ENCODE data around the gene CEP72. TPM values are rescaled to one million over a fixed set of nuclear protein-coding genes. Genes with fewer than 3 reads are reported as not detected.

Gene CEP72
- total and polyA plus RNA-seq, 10 of the 15 experiments (the other 5 are each of a cell fraction or from before 2014, with no cell fraction given), result 0.35 to 13.5 (median 8.3) TPM

- ChIA-PET POLR2A (no interaction called here), CTCF (no interaction called here), RAD21 (ENCODE audit: unreplicated experiment) (no interaction called here), SMC1A (ENCODE audit: uncharacterized antibody, unreplicated experiment) (no interaction called here)
- in situ Hi-C loops (cut with MboI) (no loop called here), intact Hi-C loops (cut with micrococcal nuclease; ENCODE audit: unreplicated experiment) (no loop called here)
- no peaks in the 10 kb centered on the region; the same call in 2 of the 3 replicates for H3K9me3 ChIP-seq (replicated peaks; ENCODE audit: control insufficient read depth, insufficient read depth, low read length)
- no peak overlapping the region for H2AFZ ChIP-seq (ENCODE audit: control insufficient read depth, low read depth, low read length)
- BruUV-seq (replicated peaks), result no TSS peak
- 95% methylated on average over 36 of the region's 38 CpGs for WGBS (ENCODE audit: insufficient coverage, insufficient replicate concordance, low lambda C conversion rate, missing lambda C conversion rate)
- DNase-seq (ENCODE audit: low read depth, low spot score) (no peak), ATAC-seq (no peak), FAIRE-seq (no peak)
- H3K4me1 ChIP-seq (ENCODE audit: control insufficient read depth, insufficient read depth, low read length), result no peaks in the 10 kb centered on the region
- no peaks in the 10 kb centered on the region for H3K27me3 ChIP-seq (replicated peaks in 1 of 2; ENCODE audit: control insufficient read depth in 2 of 2, insufficient read depth in 2 of 2, low read length in 1 of 2)
- H3K79me2 ChIP-seq (ENCODE audit: control insufficient read depth, insufficient read depth, low read length), result no peaks in the 10 kb centered on the region
- peaks cover 11 to 18% of the 10 kb centered on the region in 2 experiments; a peak in 3 of 4 replicates for H3K36me3 ChIP-seq (ENCODE audit: control insufficient read depth in 2 of 2, insufficient read depth in 2 of 2, low read length in 1 of 2)
- H3K27ac ChIP-seq (ENCODE audit: control insufficient read depth, insufficient read depth), result no peak overlapping the region
- no peak for TF ChIP-seq RB1 (IDR thresholded peaks at IDR 0.05; ENCODE audit: borderline replicate concordance)
- H3K4me2 ChIP-seq (ENCODE audit: control insufficient read depth, insufficient read depth), result no peak overlapping the region
- no peaks in the 10 kb centered on the region for H4K20me1 ChIP-seq (ENCODE audit: control insufficient read depth, insufficient read depth)
- H3K4me3 ChIP-seq, result no peak overlapping the region
- H3K9ac ChIP-seq (ENCODE audit: control insufficient read depth, insufficient read depth, low read length), result no peak overlapping the region
Observed at GRCh38 chr5:663436-664342, 51.5 kb downstream of the CEP72 start.

GRCh38 chr5:664343-664993 lies 52.3 kb downstream of the CEP72 start:
- ChIA-PET POLR2A (no interaction called here), SMC1A (ENCODE audit: uncharacterized antibody, unreplicated experiment) (no interaction called here), CTCF (no interaction called here), RAD21 (ENCODE audit: unreplicated experiment) (no interaction called here)
- in situ Hi-C loops (cut with MboI), result no loop called here
- 96% methylated on average over 24 of the region's 24 CpGs for WGBS (ENCODE audit: insufficient coverage, insufficient replicate concordance, low lambda C conversion rate, missing lambda C conversion rate)
- ATAC-seq, result no peak
- Histone ChIP-seq H3K4me1 (ENCODE audit: control insufficient read depth, insufficient read depth, low read length) (no peaks in the 10 kb centered on the region), H3K79me2 (ENCODE audit: control insufficient read depth, insufficient read depth, low read length) (no peaks in the 10 kb centered on the region), H3K9ac (ENCODE audit: control insufficient read depth, insufficient read depth, low read length) (no peak overlapping the region), H4K20me1 (ENCODE audit: control insufficient read depth, insufficient read depth) (no peaks in the 10 kb centered on the region), H3K4me2 (ENCODE audit: control insufficient read depth, insufficient read depth) (no peak overlapping the region), H3K27me3 (replicated peaks in 1 of 2; ENCODE audit: control insufficient read depth in 2 of 2, insufficient read depth in 2 of 2, low read length in 1 of 2) (no peaks in the 10 kb centered on the region), H3K9me3 (replicated peaks; ENCODE audit: control insufficient read depth, insufficient read depth, low read length) (no peaks in the 10 kb centered on the region; the same call in 2 of the 3 replicates), H2AFZ (ENCODE audit: control insufficient read depth, low read depth, low read length) (no peak overlapping the region), H3K27ac (ENCODE audit: control insufficient read depth, insufficient read depth) (no peak overlapping the region), H3K4me3 (no peak overlapping the region), H3K36me3 (ENCODE audit: control insufficient read depth in 2 of 2, insufficient read depth in 2 of 2, low read length in 1 of 2) (peaks cover 10 to 18% of the 10 kb centered on the region in 2 experiments; a peak in 3 of 4 replicates)
- TF ChIP-seq ESRRA (IDR thresholded peaks at IDR 0.05; ENCODE audit: low read length) (no peak), FOS (IDR thresholded peaks at IDR 0.05; ENCODE audit: borderline replicate concordance, extremely low read depth, insufficient read length) (no peak), E2F8 (IDR thresholded peaks at IDR 0.05; ENCODE audit: low read depth, partially characterized antibody) (no peak), SIN3A (IDR thresholded peaks at IDR 0.05; ENCODE audit: low read depth, low read length) (no peak)
- FAIRE-seq, result no peak
- intact Hi-C loops (cut with micrococcal nuclease; ENCODE audit: unreplicated experiment), result no loop called here
- DNase-seq (ENCODE audit: low read depth, low spot score), result no peak
- no TSS peak for BruUV-seq (replicated peaks)

Data from GM12878 (cell line).